GM12892 (cell line): Measurements from ENCODE around the gene ZCCHC7. TPM values are rescaled to one million over a fixed set of nuclear protein-coding genes. Genes with fewer than 3 reads are reported as not detected.
A peak's percentile ranks its signal among the peaks of the same experiment; 100 is the strongest.
"Not testable (repeated sequence)": the region's sequence is repeated elsewhere in the genome, so short reads cannot be mapped to it uniquely, and the experiment has no call there.

Experiments used
- DNase-seq: peaks from one replicate; pipeline ENCODE4 v3.0.0; 2011; ENCODE audit not compliant: insufficient read length
- FAIRE-seq: peaks from 2 replicates; lab custom pipeline; 2011; peaks lifted over from hg19 to GRCh38; lab: Jason Lieb, UNC
- POLR2A ChIP-seq: IDR thresholded peaks from 2 replicates; pipeline ENCODE4 v1.6.1; 2011; ENCODE audit warnings: low read depth, low read length, control low read depth
- POLR2AphosphoS5 ChIP-seq: IDR thresholded peaks from 2 replicates; pipeline ENCODE4 v1.6.1; 2011; ENCODE audit warnings: low read depth, low read length, control low read depth
- TAF1 ChIP-seq: IDR thresholded peaks from 2 replicates; pipeline ENCODE4 v1.6.1; 2011; ENCODE audit warnings: low read depth, mild to moderate bottlenecking, control low read depth, low read length, borderline replicate concordance
- polyA plus RNA-seq: library from polyadenylated mRNA; unstranded; fragments of >200 nt; gene quantifications from one replicate; pipeline ENCODE4 v1.2.1, GENCODE V29; 2012; ENCODE audit warnings: missing spikeins, inconsistent platforms; ENCODE audit not compliant: missing spikeins

Gene ZCCHC7
- polyA plus RNA-seq, result 60.8 TPM

- FAIRE-seq (peak; percentile 100), DNase-seq (peak; percentile 89)
- TF ChIP-seq POLR2AphosphoS5 (peak; percentile 81), POLR2A (peak; percentile 86; the same call in 1 of the 2 replicates), TAF1 (peak; percentile 86)
These were observed at the start of gene ZCCHC7 for GRCh38 chr9:37119907-37120842. ZCCHC7 (plus strand) TSS chr9:37120574.

- FAIRE-seq, result peak; percentile 89
- not testable (repeated sequence) for DNase-seq
These were observed 45.6 kb upstream of the ZCCHC7 start for GRCh38 chr9:37074790-37075189.

- TF ChIP-seq POLR2A (peak; percentile 82), POLR2AphosphoS5 (peak; percentile 75), TAF1 (peak; percentile 82; the same call in 1 of the 2 replicates)
- FAIRE-seq (peak; percentile 100), DNase-seq (peak; percentile 79)
These were observed 40.8 kb upstream of the ZCCHC7 start for GRCh38 chr9:37079370-37080164.

GRCh38 chr9:37080165-37080628 is 40.2 kb upstream of the ZCCHC7 start:
- FAIRE-seq, DNase-seq: not testable (repeated sequence)

GRCh38 chr9:37081507-37081906 is 38.9 kb upstream of the ZCCHC7 start:
- FAIRE-seq, DNase-seq: not testable (repeated sequence)

GRCh38 chr9:37082214-37082765 is 38.1 kb upstream of the ZCCHC7 start:
- DNase-seq, result no peak
- no peak for TF ChIP-seq POLR2A
- no peak for TF ChIP-seq POLR2AphosphoS5
- TF ChIP-seq TAF1, result no peak
- FAIRE-seq, result peak; percentile 46

- FAIRE-seq (no peak), DNase-seq (no peak)
- TF ChIP-seq TAF1 (no peak), POLR2AphosphoS5 (no peak), POLR2A (no peak)
These were observed 36.7 kb upstream of the ZCCHC7 start for GRCh38 chr9:37083654-37084053.

- FAIRE-seq, result no peak
These were observed 35.1 kb upstream of the ZCCHC7 start for GRCh38 chr9:37085233-37085632.

GRCh38 chr9:37092714-37093295 is 27.6 kb upstream of the ZCCHC7 start:
- FAIRE-seq, result peak; percentile 54
- DNase-seq, result not testable (repeated sequence)

More at GRCh38 chr9:37085233-37085632, 35.1 kb upstream of the ZCCHC7 start:
- no peak for DNase-seq
- no peak for TF ChIP-seq POLR2AphosphoS5
- TF ChIP-seq TAF1, result no peak
- TF ChIP-seq POLR2A, result no peak

- DNase-seq (no peak), FAIRE-seq (no peak)
- no peak for TF ChIP-seq TAF1
- no peak for TF ChIP-seq POLR2A
These were observed 25.6 kb upstream of the ZCCHC7 start for GRCh38 chr9:37094751-37095150.

GRCh38 chr9:37096628-37097027 is 23.7 kb upstream of the ZCCHC7 start:
- no peak for TF ChIP-seq POLR2AphosphoS5
- no peak for TF ChIP-seq POLR2A
- TF ChIP-seq TAF1, result no peak
- FAIRE-seq (no peak), DNase-seq (no peak)

GRCh38 chr9:37097294-37097693 is 23.1 kb upstream of the ZCCHC7 start:
- DNase-seq (no peak), FAIRE-seq (no peak)
- no peak for TF ChIP-seq POLR2AphosphoS5
- TF ChIP-seq TAF1, result no peak
- TF ChIP-seq POLR2A, result no peak
